GM12801 (cell line): ENCODE measurements around the gene SCNN1A.

ENCODE experiments used
- CTCF ChIP-seq: IDR thresholded peaks from one replicate; pipeline ENCODE4 v1.5.1; 2011; ENCODE audit warnings: control low read depth; ENCODE audit not compliant: insufficient read length; ENCODE audit errors: extremely low read depth

Gene SCNN1A

GRCh38 chr12:6383572-6384498 lies 8.5 kb upstream of the SCNN1A start, which contains the start of gene LTBR:
Gene LTBR, plus strand, starts transcription at chr12:6384162. Its CDS starts 197 bp downstream, at chr12:6384359.
- no peak for TF ChIP-seq CTCF

GRCh38 chr12:6382982-6383381 lies 7.6 kb upstream of the SCNN1A start:
- TF ChIP-seq CTCF = no peak

- TF ChIP-seq CTCF = no peak
These were observed 7.0 kb upstream of the SCNN1A start for GRCh38 chr12:6382371-6382770.

- TF ChIP-seq CTCF = no peak
These were observed 5.1 kb upstream of the SCNN1A start for GRCh38 chr12:6380141-6381121.

- TF ChIP-seq CTCF = no peak
These were observed 3.5 kb upstream of the SCNN1A start for GRCh38 chr12:6378709-6379472.

- TF ChIP-seq CTCF = no peak
These were observed 2.3 kb upstream of the SCNN1A start for GRCh38 chr12:6377667-6377994.
